Measurements from ENCODE around the gene BABAM2. TPM values are rescaled to one million over a fixed set of nuclear protein-coding genes. Genes with fewer than 3 reads are reported as not detected.

The BABAM2 gene
- total and polyA plus RNA-seq, 9 of the 15 experiments (the other 6 are each of a cell fraction or from before 2014, with no cell fraction given), result 10.9 to 37.4 (median 25.6) TPM

DNA sequence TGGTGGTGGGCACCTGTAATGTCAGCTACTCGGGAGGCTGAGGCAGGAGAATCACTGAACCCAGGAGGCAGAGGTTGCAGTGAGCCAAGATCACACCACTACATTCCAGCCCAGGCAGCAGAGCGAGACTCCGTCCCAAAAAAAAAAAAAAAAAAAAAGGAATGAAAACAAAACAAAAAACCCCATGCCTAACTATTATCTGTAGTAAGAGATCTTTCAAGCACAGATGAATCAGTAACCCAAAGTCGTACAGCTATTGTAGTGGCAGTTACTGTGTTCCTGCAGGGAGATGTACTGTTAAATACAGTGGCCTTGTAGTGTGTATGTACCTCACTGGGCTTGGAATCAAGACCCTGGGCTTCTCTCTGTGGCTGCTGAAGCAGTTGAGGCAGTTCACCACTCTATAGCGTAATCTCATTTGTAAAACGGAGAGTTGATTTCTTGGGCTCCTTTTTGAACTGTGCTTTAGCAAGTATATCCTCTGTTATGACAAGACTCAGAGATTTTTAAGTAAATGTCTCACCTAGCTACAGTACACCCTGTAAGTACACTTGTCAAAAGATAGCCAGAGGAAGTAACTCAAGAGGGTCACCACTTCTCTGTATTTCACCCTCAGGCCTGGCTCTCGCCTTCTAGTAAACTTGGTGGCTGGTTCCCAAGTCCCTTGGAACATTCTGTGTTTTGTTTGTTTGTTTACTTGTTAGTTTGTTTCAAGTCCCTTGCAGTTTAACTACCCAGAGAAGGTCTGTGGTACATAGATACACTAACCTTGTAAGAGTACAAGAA lies 392.5 kb downstream of the BABAM2 start:
- Histone ChIP-seq H3K79me2 (ENCODE audit: control insufficient read depth, insufficient read depth, low read length) (no peaks in the 10 kb centered on the region), H3K4me2 (ENCODE audit: insufficient read depth, low read length) (no peak overlapping the region), H3K4me1 (replicated peaks in 1 of 2; ENCODE audit: control insufficient read depth in 2 of 2, insufficient read depth in 2 of 2, low read length in 2 of 2) (no peaks in the 10 kb centered on the region; a peak in 1 of 5 replicates), H4K20me1 (replicated peaks; ENCODE audit: control insufficient read depth, insufficient read depth, low read length) (no peaks in the 10 kb centered on the region), H3K9me1 (ENCODE audit: control insufficient read depth, insufficient read depth, low read length) (no peaks in the 10 kb centered on the region), H3K27me3 (ENCODE audit: control insufficient read depth in 2 of 2, insufficient read depth in 2 of 2, low read length in 2 of 2) (no peaks in the 10 kb centered on the region), H3K36me3 (ENCODE audit: control insufficient read depth, insufficient read depth, low read length) (no peaks in the 10 kb centered on the region), H3K27ac (ENCODE audit: extremely low read depth, low read depth, low read length) (no peak overlapping the region), H3K4me3 (no peak overlapping the region), H3K9ac (ENCODE audit: insufficient read depth in 1 of 2, low read depth in 2 of 2, low read length in 2 of 2) (no peak overlapping the region), H2AFZ (ENCODE audit: low read depth, low read length) (no peak overlapping the region), H3K9me3 (replicated peaks; ENCODE audit: control insufficient read depth, insufficient read depth, low read depth, low read length) (no peaks in the 10 kb centered on the region)
- FAIRE-seq (no peak), ATAC-seq (no peak), DNase-seq (ENCODE audit: extremely low read depth in 1 of 4, low spot score in 3 of 4) (no peak)
- ChIA-PET CTCF (ENCODE audit: low intra/inter-chr PET ratio) (no interaction called here), POLR2A (no interaction called here)
- in situ Hi-C loops (cut with MboI) (no loop called here), intact Hi-C loops (cut with micrococcal nuclease) (no loop called here)
- TF ChIP-seq REST (IDR thresholded peaks at IDR 0.05; ENCODE audit: borderline replicate concordance), result no peak
- no peak for TF ChIP-seq REST (CRISPR knock-in tag; IDR thresholded peaks at IDR 0.05; ENCODE audit: low read depth)
- TF ChIP-seq CBFB (CRISPR knock-in tag; IDR thresholded peaks at IDR 0.05), result no peak
- no peak for TF ChIP-seq ZNF76 (CRISPR knock-in tag; IDR thresholded peaks at IDR 0.05; ENCODE audit: borderline replicate concordance)
- TF ChIP-seq RFX7 (CRISPR knock-in tag; IDR thresholded peaks at IDR 0.05), result no peak
- no peak for TF ChIP-seq KHSRP (IDR thresholded peaks at IDR 0.05)
- no peak for TF ChIP-seq ZKSCAN1 (IDR thresholded peaks at IDR 0.05; ENCODE audit: low read depth, low read length)
- no peak for TF ChIP-seq BDP1 (IDR thresholded peaks at IDR 0.05; ENCODE audit: insufficient read depth, insufficient read length)
- no peak for TF ChIP-seq PTRF (tag; IDR thresholded peaks at IDR 0.05)
- TF ChIP-seq U2AF1 (optimal IDR thresholded peaks at IDR 0.05; ENCODE audit: low read depth, low read length), result no peak
- no peak for TF ChIP-seq ZBTB12 (CRISPR knock-in tag; IDR thresholded peaks at IDR 0.05)
- no peak for TF ChIP-seq LARP7 (IDR thresholded peaks at IDR 0.05)
- TF ChIP-seq BCL6 (CRISPR knock-in tag; IDR thresholded peaks at IDR 0.05), result no peak
- TF ChIP-seq MCM5 (IDR thresholded peaks at IDR 0.05; ENCODE audit: low read depth), result no peak
- BruUV-seq (replicated peaks), result no TSS peak
- WGBS (ENCODE audit: insufficient coverage, low coverage, missing lambda C conversion rate), result 73% methylated on average over 4 of the region's 7 CpGs
